ENCODE measurements around the gene LGALS1.
"Not testable (repeated sequence)": the region's sequence is repeated elsewhere in the genome, so short reads cannot be mapped to it uniquely, and the experiment has no call there.

The LGALS1 gene

DNA sequence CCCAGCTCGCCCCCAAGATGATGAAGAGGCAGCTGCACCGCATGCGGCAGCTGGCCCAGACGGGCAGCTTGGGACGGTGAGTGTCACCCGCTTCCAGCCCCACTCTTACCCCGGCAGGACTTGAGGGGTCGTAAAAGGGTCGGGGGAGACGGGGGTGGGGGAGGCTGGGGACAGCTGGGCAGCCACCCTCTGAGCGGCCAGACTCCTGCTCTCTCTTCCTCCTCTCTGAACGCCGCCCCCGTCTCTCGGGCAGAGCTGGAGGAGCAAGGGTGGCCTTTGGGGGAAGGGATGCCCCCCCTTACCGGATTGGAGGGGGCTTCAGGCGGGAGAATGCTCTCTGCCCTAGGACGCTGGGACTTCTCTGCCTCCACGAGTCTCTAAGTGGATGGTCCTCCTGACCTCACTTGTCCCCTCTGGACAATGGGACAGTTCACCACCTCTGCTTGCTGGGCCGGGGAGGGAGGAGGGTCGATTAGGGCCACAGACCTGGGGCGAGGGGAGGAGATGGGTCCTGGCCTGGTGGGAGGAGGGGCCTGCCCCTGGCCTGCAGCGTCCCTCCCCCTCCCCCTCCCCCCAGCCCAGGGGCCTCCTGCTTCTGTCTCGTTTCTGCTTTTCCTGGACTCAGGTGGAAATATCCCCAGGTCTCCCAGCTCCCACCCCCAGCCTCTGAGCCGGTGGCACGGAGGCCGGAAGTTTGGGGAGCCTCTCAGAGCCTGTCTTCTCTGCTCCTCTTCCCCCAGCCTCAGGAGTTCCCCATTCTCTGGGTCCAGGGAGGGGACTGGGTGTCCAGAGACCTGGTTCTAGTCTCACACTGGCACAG, 35.5 kb upstream of the LGALS1 start:
- no peak for DNase-seq

- no peak for DNase-seq
Observed at GRCh38 chr22:37640591-37641560, 34.6 kb upstream of the LGALS1 start.

GRCh38 chr22:37641561-37641949, 33.9 kb upstream of the LGALS1 start:
- no peak for DNase-seq

DNA sequence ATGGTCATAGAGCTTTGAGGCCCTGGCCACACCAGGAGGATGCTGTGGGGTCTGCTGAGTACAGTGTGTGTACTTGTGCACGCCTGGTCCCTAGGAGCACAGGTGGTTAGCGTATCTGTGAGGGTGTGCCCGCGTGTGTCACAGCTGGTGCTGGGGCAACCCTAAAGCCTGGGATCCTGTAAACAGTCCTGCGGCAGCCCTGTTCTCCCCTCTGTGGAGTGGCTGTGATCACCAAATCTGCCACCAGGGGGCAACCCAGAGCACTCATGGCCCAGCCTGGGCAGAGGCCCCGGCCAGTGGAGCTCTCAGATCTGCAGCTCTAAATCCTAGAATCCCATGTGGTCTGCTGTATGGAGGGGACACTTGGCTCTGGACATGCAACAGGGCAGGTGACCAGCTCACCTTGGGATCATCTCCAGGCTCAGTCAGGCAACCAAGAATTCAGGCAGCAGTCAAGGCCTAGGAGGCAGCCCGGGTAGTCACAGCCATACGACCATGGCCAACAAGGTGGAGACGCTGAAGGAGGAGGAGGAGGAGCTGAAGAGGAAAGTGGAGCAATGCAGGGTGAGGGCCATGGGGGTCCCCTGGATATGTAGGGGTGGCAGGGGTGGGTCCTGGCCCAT, 32.1 kb upstream of the LGALS1 start:
- DNase-seq = peak; percentile 88

DNA sequence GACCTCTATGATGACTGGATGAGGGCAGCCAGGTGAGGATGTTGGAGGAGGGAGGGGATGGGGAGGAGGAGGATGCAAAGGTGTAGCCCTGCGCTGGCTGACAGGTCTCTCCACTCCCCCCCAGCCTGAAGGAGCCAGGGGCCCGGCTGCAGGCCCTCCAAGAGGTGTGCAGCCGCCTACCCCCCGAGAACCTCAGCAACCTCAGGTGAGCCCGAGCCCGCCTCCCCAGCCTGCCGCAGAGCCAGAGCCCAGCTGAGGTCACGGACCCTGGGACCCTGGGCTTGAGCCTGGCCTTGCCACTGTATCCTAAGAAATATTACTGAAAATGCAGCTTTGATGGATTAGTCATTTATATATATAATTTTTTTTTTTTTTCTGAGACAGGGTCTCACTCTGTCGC, 28.1 kb upstream of the LGALS1 start:
- DNase-seq = no peak

DNA sequence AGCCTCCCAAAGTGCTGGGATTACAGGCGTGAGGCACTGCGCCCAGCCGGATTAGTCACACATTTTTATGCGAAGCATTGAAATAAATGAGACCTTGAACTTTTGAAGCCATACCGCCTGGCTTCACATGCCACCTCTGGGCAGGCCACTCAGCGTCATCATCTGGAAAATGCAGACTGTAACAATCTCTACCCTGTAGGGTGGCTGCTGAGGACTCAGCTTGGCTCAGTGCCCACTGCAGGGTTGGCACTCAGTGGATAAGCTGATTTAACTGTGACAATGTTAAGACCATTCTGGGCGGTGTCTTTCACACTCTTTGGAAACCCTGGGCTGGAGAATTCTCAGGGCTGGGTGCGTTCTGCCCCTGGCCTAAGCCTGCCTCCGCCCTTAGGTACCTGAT, 27.5 kb upstream of the LGALS1 start:
- no peak for DNase-seq

DNA sequence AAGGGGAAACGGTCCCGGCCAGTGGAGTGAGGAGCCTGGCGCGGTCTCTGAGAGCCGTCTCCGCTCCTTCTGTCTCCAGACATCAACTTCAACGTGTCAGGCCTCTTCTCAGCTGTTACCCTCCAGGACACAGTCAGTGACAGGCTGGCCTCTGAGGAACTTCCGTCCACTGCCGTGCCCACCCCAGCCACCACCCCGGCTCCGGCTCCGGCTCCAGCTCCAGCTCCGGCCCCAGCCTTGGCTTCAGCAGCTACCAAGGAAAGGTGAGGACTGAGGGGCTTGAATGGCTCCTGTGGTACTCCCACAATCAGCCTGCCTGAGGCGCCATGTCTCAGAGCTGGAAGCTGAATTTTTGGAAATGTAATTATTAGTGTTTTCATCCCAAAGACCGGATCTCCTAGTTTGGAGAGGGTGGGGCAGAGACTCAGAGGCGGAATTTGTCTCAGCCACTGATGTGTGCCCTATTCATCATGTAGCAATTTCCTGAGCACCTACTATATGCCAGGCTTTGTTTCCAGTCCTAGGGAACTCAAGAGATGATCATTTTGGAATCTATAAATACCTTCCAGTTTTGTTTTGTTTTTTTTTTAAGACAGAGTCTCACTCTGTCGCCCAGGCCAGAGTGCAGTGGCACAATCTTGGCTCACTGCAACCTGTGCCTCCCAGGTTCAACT, 24.8 kb upstream of the LGALS1 start:
- no peak for DNase-seq

DNA sequence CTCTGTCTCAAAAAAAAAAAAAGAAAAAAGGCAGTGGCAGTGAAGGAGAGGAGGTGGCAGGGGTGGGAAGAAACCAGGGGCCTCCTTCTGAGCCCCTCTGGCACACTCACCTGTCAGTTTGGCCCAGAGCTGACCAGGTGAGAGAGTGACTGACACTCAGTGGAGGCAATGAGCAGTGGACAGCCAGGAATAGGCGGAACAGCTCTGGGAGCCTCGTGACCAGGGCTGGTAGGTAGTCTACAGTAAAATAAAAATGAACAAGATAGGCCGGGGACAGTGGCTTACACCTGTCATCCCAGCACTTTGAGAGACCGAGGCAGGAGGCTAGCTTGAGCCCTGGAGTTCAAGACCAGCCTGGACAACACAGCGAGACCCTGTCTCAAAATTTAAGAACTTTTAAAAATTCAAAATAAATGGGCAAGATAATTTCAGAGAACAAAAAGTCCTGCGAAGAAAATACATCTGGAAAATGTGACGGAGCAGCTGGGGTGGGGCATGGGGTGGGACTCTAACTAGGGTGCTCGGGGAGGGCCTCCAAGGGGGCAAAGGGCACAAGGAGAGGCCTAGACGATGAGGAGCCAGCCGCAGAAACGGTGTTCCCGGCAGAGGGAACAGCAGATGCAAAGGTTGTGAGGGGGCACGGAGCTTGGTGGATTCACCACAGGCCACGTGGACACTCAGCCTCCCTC, 20.7 kb upstream of the LGALS1 start:
- DNase-seq = no peak

- DNase-seq = no peak
Observed at GRCh38 chr22:37655252-37655563, 20.2 kb upstream of the LGALS1 start.

DNA sequence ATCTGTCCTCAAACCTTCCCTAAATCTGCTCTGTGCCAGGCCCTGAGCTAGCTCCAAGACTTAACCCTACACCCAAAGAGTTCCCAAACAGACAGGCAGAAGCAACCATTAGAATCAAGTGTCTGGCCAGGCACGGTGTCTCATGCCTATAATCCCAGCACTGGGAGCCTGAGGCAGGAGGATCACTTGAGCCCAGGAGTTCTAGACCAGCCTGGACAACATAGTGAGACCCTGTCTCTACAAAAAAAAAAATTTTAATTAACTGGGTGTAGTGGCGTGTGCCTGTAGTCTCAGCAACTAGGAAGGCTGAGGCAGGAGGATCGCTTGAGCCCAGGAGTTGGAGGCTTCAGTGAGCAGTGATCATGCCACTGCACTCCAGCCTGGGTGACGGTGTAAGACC, 18.9 kb upstream of the LGALS1 start:
- not testable (repeated sequence) for DNase-seq

DNA sequence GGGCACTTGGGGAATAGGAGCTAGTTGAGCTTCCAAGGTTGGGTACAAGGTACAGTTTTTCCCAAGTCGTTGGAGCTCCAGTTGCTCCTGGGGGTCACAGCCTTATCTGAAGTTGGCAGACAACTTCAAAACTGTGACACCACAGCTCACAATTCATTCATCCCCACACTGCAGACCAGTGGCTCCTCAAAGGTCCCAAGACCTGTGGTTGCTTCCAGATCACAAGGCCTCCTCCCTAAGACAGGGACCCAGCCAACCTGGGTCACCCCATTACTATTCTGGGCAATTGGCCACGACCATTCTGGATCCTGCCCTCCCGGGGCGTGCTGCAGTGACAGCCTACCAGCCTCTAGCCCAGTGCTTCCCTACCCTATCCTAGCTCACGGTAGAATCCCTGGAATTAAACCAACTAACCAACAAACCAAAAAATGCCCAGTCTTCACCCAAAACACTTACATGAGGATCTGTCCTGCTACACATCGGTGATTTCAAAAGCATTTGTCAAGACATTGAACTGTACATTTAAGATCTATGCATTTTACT, 17.8 kb upstream of the LGALS1 start:
- no peak for DNase-seq

GRCh38 chr22:37658133-37659065, 17.0 kb upstream of the LGALS1 start, which contains the start of gene PDXP:
Gene PDXP, plus strand, starts transcription at chr22:37658723. Its CDS starts 60 bp downstream, at chr22:37658783.
- DNase-seq = peak; percentile 99

DNA sequence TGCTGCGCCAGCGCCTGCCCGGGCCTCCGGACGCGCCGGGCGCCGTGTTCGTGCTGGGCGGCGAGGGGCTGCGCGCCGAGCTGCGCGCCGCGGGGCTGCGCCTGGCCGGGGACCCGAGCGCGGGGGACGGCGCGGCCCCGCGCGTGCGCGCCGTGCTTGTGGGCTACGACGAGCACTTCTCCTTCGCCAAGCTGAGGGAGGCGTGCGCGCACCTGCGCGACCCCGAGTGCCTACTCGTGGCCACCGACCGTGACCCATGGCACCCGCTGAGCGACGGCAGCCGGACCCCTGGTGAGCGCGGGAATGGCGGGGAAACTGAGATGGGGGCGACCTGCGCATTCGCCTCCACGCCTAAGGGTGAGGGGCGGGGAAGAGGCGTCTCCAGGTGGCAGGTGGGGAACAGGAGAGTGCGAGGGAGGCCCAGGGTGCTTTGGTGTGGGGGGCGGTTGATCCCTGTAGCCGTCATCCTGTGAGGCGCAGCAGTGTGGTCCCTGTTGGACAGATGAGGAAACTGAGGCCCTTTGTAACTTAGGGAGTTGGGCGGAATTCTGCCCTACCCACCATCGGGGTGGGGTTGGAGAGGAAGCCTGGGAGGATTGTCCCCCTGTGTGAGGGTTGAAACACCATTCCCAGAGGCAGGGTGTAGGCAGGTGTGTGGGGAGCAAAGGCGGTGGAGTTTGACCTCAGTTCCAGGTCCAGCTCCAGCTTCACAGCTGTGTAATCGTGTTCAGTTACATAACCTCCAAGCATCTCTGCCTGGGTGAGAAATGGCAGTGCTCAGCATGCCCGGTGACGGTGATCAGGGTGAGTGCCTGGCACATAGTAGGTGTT, 16.2 kb upstream of the LGALS1 start:
- no peak for DNase-seq

DNA sequence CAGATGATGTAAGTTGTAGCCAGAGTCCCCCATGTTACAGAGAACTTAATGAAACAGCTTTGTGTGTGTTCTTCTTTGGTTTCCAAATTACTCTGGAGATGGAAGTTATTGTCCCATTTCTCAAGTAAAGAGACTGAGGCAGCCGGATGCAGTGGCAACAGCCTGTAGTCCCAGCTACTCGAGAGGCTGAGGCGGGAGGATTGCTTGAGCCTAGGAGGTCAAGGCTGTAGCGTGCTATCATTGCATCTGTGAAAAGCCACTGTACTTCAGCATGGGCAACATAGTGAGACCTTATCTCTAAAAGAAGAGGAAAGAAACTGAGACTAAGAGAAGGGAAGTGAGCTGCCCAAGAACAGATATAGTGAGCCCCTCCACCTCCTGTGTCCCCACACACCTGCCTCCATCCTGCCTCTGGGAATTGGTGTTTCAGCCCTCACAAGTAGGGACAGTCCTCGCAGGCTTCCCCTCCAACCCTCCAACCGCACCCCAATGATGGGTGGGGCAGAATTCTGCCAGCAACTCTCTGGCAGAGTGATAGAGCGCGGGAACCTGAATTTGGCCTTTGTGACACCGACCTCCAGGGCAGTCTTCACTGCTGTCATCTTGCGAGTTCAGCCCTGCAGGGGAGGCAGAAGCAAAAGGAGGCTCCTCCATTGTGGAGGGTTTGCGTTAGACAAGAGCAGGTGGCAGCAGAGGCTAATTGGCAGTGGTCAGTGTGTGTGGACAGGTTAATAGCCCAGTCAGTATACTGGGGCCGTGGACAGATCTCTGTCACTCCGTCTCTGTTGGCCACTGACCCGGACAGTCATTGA, 15.3 kb upstream of the LGALS1 start:
- no peak for DNase-seq

DNA sequence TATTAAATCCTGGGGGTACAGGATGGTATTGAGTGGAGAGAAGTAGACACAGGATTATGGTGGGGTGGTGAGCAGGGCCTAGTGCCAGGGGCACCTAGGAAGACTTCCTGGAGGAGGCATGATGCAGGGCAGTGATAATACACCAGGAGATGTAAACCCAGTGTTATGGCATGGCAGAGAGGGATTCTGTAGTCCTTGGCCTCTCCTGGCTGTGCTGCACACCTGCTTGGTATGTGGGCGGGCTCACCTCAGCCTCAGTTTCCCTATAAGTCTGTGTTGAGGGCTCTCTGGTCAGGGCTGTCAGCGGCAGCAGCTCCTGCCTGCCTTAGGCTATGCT, 14.8 kb upstream of the LGALS1 start:
- no peak for DNase-seq

DNA sequence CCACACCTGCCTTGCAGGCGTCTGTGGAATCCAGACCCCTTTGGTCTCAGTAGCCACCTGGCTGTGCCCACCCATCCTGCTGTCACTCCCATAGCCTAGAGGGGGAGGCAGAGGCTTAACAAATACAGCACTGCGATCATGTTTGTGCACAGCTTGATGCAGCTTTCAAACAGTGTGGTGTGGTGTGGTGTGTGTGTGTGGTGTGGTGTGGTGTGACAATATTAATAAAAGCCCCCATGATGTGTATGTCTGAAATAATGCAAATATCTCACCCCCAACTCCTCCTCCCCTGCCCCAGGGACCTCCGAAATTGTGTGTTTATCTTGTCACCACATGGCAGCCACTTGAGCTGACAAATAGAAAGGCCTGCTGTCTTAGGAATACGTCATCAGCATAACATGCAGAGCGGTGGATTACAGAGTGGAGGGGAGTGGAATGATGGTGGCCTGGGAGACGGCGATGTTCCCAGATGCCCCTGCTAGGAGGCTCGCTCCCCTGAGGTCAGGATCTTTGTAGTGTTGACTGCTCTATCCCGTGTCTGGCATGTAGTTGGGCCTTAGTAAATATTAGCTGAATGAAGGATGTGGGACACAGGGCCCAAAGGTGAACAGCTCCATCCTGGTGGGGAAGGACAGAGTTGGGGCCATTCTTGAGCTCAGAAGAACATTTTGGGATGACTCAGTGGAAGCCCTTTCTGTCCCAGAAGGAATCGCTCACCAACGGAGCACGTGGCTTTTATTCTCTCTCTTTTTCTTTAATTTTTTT, 14.1 kb upstream of the LGALS1 start:
- DNase-seq = peak; percentile 33

DNA sequence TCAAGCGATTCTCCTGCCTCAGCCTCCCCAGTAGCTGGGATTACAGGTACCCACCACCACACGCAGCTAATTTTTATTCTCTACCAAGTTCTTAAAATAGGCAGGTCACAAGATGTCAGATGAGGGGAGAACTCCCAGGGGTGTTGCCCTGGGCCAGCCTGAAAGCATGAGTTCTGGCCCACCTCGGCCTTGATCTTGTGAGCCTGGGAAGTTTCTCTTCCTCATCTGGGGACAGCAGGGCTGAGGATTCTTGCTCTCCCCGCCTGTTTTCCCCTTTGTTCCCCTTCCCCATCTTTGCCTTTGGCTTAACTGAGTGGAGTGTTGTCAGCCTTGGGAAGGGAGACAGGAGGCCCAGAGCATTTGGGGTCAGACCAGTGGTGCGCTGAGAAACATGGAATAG, 13.4 kb upstream of the LGALS1 start:
- DNase-seq = no peak

- no peak for DNase-seq
Observed at GRCh38 chr22:37663521-37664140, 11.8 kb upstream of the LGALS1 start.
